GM23338 (cell line): ENCODE measurements around the gene PTPRN2. TPM values are rescaled to one million over a fixed set of nuclear protein-coding genes. Genes with fewer than 3 reads are reported as not detected.

Experiments
- ATAC-seq: fragments of 200-7000 bp; cut with Tn5 transposase; 3 replicates; pipeline ENCODE4 v1.9.1; 2020
- DNase-seq: peaks from one replicate; pipeline ENCODE4 v3.0.0-alpha.2; 2015; ENCODE audit warnings: low spot score
- H2AFZ ChIP-seq: fragments of 200-600 bp; sonication (generic); 2 replicates; pipeline ENCODE4 v1.8.0; 2016; ENCODE audit warnings: antibody characterized with exemption, mild to moderate bottlenecking, moderate library complexity
- H3F3A ChIP-seq: fragments of 200-600 bp; sonication (generic); replicated peaks from 2 replicates; pipeline ENCODE4 v1.8.0; 2017; ENCODE audit warnings: antibody characterized with exemption, mixed run types, low read depth
- H3K27ac ChIP-seq: fragments of 200-600 bp; sonication (generic); 2 replicates; pipeline ENCODE4 v1.6.1; 2016; ENCODE audit warnings: low read depth
- H3K27me3 ChIP-seq: fragments of 200-600 bp; sonication (generic); 2 replicates; pipeline ENCODE4 v1.8.0; 2016; ENCODE audit warnings: mild to moderate bottlenecking, mixed run types, moderate library complexity; ENCODE audit not compliant: insufficient read depth
- H3K36me3 ChIP-seq: fragments of 200-600 bp; sonication (generic); 2 replicates; pipeline ENCODE4 v1.8.0; 2016; ENCODE audit warnings: mild to moderate bottlenecking; ENCODE audit not compliant: insufficient read depth
- H3K4me1 ChIP-seq: fragments of 200-600 bp; sonication (generic); 2 replicates; pipeline ENCODE4 v1.8.0; 2016; ENCODE audit warnings: mild to moderate bottlenecking, moderate library complexity; ENCODE audit not compliant: insufficient read depth
- H3K4me2 ChIP-seq: fragments of 200-600 bp; sonication (generic); 2 replicates; pipeline ENCODE4 v1.7.1; 2017; ENCODE audit warnings: mixed run types
- H3K4me3 ChIP-seq: fragments of 200-600 bp; sonication (generic); 2 replicates; pipeline ENCODE4 v1.6.1; 2016; ENCODE audit warnings: mixed run types
- H3K79me2 ChIP-seq: fragments of 200-600 bp; sonication (generic); replicated peaks from 2 replicates; pipeline ENCODE4 v1.8.0; 2017; ENCODE audit warnings: mild to moderate bottlenecking; ENCODE audit not compliant: insufficient read depth
- H3K9me2 ChIP-seq: fragments of 200-600 bp; sonication (generic); 2 replicates; pipeline ENCODE4 v1.8.0; 2017; ENCODE audit not compliant: insufficient read depth
- H4K20me1 ChIP-seq: fragments of 200-600 bp; sonication (generic); replicated peaks from 2 replicates; pipeline ENCODE4 v1.8.0; 2017; ENCODE audit warnings: mild to moderate bottlenecking; ENCODE audit not compliant: insufficient read depth
- H3K27ac Mint-ChIP-seq: 2 replicates; pipeline ENCODE4 v1.8.0; 2020; ENCODE audit warnings: inconsistent platforms, mild to moderate bottlenecking, moderate library complexity, mixed read lengths
- H3K27me3 Mint-ChIP-seq: 3 replicates; pipeline ENCODE4 v1.8.0; 2022; ENCODE audit warnings: low read depth, mild to moderate bottlenecking, moderate library complexity, mixed read lengths, inconsistent platforms; ENCODE audit not compliant: insufficient read depth, poor library complexity
- H3K36me3 Mint-ChIP-seq: 3 replicates; pipeline ENCODE4 v1.8.0; 2021; ENCODE audit warnings: low read depth, mild to moderate bottlenecking, inconsistent platforms, moderate library complexity, mixed read lengths
- H3K4me1 Mint-ChIP-seq: 3 replicates; pipeline ENCODE4 v1.8.0; 2020; ENCODE audit warnings: mild to moderate bottlenecking, inconsistent platforms, mixed read lengths
- H3K4me3 Mint-ChIP-seq: 3 replicates; pipeline ENCODE4 v1.8.0; 2021; ENCODE audit warnings: moderate library complexity, mild to moderate bottlenecking, inconsistent platforms, mixed read lengths
- H3K9me3 Mint-ChIP-seq: 3 replicates; pipeline ENCODE4 v1.8.0; 2020; ENCODE audit warnings: moderate library complexity, mild to moderate bottlenecking, inconsistent platforms, mixed read lengths
- CREB1 ChIP-seq: fragments of 250-450 bp; sonication (Bioruptor Pico); IDR thresholded peaks from 2 replicates; pipeline ENCODE4 v1.5.0; 2020; ENCODE audit warnings: low read depth, mild to moderate bottlenecking, moderate library complexity
- EZH2 ChIP-seq: fragments of 200-600 bp; sonication (generic); IDR thresholded peaks from one replicate; pipeline ENCODE4 v1.8.0; 2017; ENCODE audit warnings: antibody characterized with exemption, mild to moderate bottlenecking, low read depth; ENCODE audit not compliant: unreplicated experiment
- EZH2phosphoT487 ChIP-seq: fragments of 200-600 bp; sonication (generic); IDR thresholded peaks from one replicate; pipeline ENCODE4 v1.8.1; 2018; ENCODE audit warnings: antibody characterized with exemption; ENCODE audit not compliant: unreplicated experiment
- JUNB ChIP-seq: IDR thresholded peaks from one replicate; pipeline ENCODE4 v1.6.1; 2016; ENCODE audit warnings: antibody characterized with exemption; ENCODE audit not compliant: unreplicated experiment
- NANOG ChIP-seq: IDR thresholded peaks from 2 replicates; pipeline ENCODE4 v1.6.1; 2016; ENCODE audit warnings: antibody characterized with exemption, borderline replicate concordance
- POLR2AphosphoS5 ChIP-seq: IDR thresholded peaks from 2 replicates; pipeline ENCODE4 v1.6.1; 2016; ENCODE audit warnings: antibody characterized with exemption, low read depth
- STAT1 ChIP-seq: IDR thresholded peaks from one replicate; pipeline ENCODE4 v1.6.1; 2016; ENCODE audit warnings: antibody characterized with exemption; ENCODE audit not compliant: unreplicated experiment
- ZNF114 ChIP-seq: fragments of 250-450 bp; sonication (Bioruptor Pico); IDR thresholded peaks from 2 replicates; pipeline ENCODE4 v1.5.0; 2020; ENCODE audit warnings: mild to moderate bottlenecking, moderate library complexity
- ZNF331 ChIP-seq: fragments of 250-450 bp; sonication (Bioruptor Pico); IDR thresholded peaks from 2 replicates; pipeline ENCODE4 v1.5.0; 2020; ENCODE audit warnings: low read depth, mild to moderate bottlenecking, moderate library complexity
- polyA plus RNA-seq: library from polyadenylated mRNA; unstranded; fragments of >200 nt; fragmentation: Nextera tagmentation; extraction: Ambion mirVana; gene quantifications from 2 replicates; pipeline ENCODE4 v1.2.1, GENCODE V29; 2016
- total RNA-seq: library from RNA; depleted of rRNA; stranded (reverse); fragments of >200 nt; shearing (Covaris generic); gene quantifications from 2 replicates; pipeline ENCODE4 v1.2.3, GENCODE V29; 2014
- TF ChIP-seq, protein P1 (sequence below): fragments of 250-450 bp; sonication (Bioruptor Pico); IDR thresholded peaks from 2 replicates; pipeline ENCODE4 v1.5.0; 2020; ENCODE audit warnings: mild to moderate bottlenecking, moderate library complexity
- TF ChIP-seq, protein P2 (sequence below), 2 experiments: fragments of 200-600 bp in 1 of 2; sonication (generic) in 1 of 2; conservative IDR thresholded peaks; 2 replicates each; pipeline versions ENCODE4 v1.5.1 to v1.6.1; 2016 to 2017; ENCODE audit warnings: antibody characterized with exemption in 2 of 2, low read depth in 2 of 2, mild to moderate bottlenecking in 2 of 2, moderate library complexity in 1 of 2
- TF ChIP-seq, protein P3 (sequence below): IDR thresholded peaks from one replicate; pipeline ENCODE4 v1.6.1; 2018; ENCODE audit warnings: antibody characterized with exemption; ENCODE audit not compliant: unreplicated experiment
- TF ChIP-seq, protein P4 (sequence below): IDR thresholded peaks from 2 replicates; pipeline ENCODE4 v1.6.1; 2016; ENCODE audit warnings: antibody characterized with exemption

The PTPRN2 gene
- total and polyA plus RNA-seq, 2 experiments from 2014 or later = 0.87 to 4.0 TPM

DNA sequence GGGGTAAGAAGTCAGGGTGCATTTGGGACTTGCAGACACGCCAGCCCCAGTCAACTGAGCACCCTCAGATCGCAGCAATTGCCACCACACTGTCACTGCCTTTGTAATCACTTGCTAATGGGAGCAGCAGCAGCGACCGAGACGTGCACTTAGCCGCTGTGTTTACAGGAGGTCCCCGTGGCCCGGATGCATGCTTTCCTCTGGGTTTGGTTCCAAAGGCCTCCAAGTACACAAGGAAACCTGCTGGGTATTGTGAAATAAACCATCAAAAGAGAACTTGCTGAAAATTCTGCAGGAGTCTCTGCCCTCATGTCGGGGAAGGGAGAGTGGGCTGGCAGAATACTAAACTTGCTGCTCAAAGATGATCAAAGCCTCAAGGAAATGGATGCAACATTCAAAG lies 909.1 kb downstream of the PTPRN2 start:
- Histone ChIP-seq H3K36me3 (no peaks in the 10 kb centered on the region), H3K27ac (no peak overlapping the region), H3K4me2 (no peak overlapping the region), H3K79me2 (no peaks in the 10 kb centered on the region), H4K20me1 (no peaks in the 10 kb centered on the region; the same call in 1 of the 2 replicates), H2AFZ (no peak overlapping the region), H3F3A (no peaks in the 10 kb centered on the region), H3K27me3 (peaks cover 51% of the 10 kb centered on the region), H3K4me1 (no peaks in the 10 kb centered on the region), H3K9me2 (no peaks in the 10 kb centered on the region), H3K4me3 (no peak overlapping the region)
- Mint-ChIP-seq H3K4me1 (no peaks in the 10 kb centered on the region), H3K27me3 (peaks cover 15% of the 10 kb centered on the region), H3K36me3 (peaks cover 58% of the 10 kb centered on the region), H3K9me3 (peaks cover 100% of the 10 kb centered on the region), H3K27ac (no peak overlapping the region), H3K4me3 (no peak overlapping the region)
- no peak for DNase-seq
- no peak for ATAC-seq
- TF ChIP-seq POLR2AphosphoS5 (no peak), EZH2phosphoT487 (no peak), ZNF331 (CRISPR knock-in tag) (no peak), ZNF114 (CRISPR knock-in tag) (no peak), EZH2 (no peak), JUNB (no peak), NANOG (no peak), CREB1 (CRISPR knock-in tag) (no peak), STAT1 (no peak)
- TF ChIP-seq, protein P1, sequence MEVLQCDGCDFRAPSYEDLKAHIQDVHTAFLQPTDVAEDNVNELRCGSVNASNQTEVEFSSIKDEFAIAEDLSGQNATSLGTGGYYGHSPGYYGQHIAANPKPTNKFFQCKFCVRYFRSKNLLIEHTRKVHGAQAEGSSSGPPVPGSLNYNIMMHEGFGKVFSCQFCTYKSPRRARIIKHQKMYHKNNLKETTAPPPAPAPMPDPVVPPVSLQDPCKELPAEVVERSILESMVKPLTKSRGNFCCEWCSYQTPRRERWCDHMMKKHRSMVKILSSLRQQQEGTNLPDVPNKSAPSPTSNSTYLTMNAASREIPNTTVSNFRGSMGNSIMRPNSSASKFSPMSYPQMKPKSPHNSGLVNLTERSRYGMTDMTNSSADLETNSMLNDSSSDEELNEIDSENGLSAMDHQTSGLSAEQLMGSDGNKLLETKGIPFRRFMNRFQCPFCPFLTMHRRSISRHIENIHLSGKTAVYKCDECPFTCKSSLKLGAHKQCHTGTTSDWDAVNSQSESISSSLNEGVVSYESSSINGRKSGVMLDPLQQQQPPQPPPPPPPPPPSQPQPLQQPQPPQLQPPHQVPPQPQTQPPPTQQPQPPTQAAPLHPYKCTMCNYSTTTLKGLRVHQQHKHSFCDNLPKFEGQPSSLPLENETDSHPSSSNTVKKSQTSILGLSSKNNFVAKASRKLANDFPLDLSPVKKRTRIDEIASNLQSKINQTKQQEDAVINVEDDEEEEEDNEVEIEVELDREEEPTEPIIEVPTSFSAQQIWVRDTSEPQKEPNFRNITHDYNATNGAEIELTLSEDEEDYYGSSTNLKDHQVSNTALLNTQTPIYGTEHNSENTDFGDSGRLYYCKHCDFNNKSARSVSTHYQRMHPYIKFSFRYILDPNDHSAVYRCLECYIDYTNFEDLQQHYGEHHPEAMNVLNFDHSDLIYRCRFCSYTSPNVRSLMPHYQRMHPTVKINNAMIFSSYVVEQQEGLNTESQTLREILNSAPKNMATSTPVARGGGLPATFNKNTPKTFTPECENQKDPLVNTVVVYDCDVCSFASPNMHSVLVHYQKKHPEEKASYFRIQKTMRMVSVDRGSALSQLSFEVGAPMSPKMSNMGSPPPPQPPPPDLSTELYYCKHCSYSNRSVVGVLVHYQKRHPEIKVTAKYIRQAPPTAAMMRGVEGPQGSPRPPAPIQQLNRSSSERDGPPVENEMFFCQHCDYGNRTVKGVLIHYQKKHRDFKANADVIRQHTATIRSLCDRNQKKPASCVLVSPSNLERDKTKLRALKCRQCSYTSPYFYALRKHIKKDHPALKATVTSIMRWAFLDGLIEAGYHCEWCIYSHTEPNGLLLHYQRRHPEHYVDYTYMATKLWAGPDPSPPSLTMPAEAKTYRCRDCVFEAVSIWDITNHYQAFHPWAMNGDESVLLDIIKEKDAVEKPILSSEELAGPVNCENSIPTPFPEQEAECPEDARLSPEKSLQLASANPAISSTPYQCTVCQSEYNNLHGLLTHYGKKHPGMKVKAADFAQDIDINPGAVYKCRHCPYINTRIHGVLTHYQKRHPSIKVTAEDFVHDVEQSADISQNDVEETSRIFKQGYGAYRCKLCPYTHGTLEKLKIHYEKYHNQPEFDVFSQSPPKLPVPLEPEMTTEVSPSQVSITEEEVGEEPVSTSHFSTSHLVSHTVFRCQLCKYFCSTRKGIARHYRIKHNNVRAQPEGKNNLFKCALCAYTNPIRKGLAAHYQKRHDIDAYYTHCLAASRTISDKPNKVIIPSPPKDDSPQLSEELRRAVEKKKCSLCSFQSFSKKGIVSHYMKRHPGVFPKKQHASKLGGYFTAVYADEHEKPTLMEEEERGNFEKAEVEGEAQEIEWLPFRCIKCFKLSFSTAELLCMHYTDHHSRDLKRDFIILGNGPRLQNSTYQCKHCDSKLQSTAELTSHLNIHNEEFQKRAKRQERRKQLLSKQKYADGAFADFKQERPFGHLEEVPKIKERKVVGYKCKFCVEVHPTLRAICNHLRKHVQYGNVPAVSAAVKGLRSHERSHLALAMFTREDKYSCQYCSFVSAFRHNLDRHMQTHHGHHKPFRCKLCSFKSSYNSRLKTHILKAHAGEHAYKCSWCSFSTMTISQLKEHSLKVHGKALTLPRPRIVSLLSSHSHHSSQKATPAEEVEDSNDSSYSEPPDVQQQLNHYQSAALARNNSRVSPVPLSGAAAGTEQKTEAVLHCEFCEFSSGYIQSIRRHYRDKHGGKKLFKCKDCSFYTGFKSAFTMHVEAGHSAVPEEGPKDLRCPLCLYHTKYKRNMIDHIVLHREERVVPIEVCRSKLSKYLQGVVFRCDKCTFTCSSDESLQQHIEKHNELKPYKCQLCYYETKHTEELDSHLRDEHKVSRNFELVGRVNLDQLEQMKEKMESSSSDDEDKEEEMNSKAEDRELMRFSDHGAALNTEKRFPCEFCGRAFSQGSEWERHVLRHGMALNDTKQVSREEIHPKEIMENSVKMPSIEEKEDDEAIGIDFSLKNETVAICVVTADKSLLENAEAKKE (CRISPR knock-in tag) = no peak
- TF ChIP-seq, protein P2, sequence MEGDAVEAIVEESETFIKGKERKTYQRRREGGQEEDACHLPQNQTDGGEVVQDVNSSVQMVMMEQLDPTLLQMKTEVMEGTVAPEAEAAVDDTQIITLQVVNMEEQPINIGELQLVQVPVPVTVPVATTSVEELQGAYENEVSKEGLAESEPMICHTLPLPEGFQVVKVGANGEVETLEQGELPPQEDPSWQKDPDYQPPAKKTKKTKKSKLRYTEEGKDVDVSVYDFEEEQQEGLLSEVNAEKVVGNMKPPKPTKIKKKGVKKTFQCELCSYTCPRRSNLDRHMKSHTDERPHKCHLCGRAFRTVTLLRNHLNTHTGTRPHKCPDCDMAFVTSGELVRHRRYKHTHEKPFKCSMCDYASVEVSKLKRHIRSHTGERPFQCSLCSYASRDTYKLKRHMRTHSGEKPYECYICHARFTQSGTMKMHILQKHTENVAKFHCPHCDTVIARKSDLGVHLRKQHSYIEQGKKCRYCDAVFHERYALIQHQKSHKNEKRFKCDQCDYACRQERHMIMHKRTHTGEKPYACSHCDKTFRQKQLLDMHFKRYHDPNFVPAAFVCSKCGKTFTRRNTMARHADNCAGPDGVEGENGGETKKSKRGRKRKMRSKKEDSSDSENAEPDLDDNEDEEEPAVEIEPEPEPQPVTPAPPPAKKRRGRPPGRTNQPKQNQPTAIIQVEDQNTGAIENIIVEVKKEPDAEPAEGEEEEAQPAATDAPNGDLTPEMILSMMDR (conservative IDR thresholded peaks at IDR 0.05; ENCODE audit: low read depth in 2 of 2) = no peak
- TF ChIP-seq, protein P3, sequence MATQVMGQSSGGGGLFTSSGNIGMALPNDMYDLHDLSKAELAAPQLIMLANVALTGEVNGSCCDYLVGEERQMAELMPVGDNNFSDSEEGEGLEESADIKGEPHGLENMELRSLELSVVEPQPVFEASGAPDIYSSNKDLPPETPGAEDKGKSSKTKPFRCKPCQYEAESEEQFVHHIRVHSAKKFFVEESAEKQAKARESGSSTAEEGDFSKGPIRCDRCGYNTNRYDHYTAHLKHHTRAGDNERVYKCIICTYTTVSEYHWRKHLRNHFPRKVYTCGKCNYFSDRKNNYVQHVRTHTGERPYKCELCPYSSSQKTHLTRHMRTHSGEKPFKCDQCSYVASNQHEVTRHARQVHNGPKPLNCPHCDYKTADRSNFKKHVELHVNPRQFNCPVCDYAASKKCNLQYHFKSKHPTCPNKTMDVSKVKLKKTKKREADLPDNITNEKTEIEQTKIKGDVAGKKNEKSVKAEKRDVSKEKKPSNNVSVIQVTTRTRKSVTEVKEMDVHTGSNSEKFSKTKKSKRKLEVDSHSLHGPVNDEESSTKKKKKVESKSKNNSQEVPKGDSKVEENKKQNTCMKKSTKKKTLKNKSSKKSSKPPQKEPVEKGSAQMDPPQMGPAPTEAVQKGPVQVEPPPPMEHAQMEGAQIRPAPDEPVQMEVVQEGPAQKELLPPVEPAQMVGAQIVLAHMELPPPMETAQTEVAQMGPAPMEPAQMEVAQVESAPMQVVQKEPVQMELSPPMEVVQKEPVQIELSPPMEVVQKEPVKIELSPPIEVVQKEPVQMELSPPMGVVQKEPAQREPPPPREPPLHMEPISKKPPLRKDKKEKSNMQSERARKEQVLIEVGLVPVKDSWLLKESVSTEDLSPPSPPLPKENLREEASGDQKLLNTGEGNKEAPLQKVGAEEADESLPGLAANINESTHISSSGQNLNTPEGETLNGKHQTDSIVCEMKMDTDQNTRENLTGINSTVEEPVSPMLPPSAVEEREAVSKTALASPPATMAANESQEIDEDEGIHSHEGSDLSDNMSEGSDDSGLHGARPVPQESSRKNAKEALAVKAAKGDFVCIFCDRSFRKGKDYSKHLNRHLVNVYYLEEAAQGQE = no peak
- TF ChIP-seq, protein P4, sequence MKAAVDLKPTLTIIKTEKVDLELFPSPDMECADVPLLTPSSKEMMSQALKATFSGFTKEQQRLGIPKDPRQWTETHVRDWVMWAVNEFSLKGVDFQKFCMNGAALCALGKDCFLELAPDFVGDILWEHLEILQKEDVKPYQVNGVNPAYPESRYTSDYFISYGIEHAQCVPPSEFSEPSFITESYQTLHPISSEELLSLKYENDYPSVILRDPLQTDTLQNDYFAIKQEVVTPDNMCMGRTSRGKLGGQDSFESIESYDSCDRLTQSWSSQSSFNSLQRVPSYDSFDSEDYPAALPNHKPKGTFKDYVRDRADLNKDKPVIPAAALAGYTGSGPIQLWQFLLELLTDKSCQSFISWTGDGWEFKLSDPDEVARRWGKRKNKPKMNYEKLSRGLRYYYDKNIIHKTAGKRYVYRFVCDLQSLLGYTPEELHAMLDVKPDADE = no peak
